ENCODE results near the gene ADGRL3.

DNA sequence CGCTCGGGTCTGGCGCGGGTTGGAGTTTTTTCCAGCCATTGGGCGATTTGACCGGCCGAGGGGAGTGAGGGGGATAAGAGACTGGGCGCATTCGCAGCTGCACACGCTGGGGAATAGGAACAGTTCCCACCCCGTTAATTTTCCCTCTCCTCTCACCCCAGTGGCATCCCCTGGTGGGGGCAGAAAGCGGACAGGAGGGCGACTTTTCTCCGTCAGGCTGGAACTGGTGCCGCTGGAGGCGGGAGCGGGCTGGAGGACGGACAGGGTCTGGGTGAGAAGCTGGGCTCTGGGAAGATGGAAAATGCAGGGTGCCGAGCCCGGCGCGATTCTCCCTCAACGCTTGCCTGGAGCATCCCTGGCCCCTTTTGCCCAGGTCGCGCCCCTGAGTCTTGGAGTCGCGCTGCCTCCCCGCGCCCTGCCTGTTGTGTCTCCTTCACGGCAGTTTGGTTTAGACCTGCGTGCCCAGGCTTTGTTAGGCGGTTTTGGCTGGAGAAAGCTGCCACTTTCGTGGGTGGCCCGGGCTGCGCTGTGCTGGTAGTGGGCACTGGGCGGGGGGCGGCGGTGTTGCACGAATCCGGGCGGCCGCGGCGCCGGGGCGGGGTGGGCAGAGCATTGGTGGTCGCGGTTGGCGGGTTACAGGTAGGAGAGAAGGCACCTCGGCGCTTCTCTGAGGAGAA, 2.0 kb downstream of the ADGRL3 start:
- TF ChIP-seq ZNF830 (tag by site-specific recombination; IDR thresholded peaks at IDR 0.05; ENCODE audit: low read depth) (no peak), ZNF837 (tag by site-specific recombination; IDR thresholded peaks at IDR 0.05) (no peak), ZNF223 (tag by site-specific recombination; IDR thresholded peaks at IDR 0.05) (no peak), ZNF302 (tag by site-specific recombination; IDR thresholded peaks at IDR 0.05; ENCODE audit: low read depth) (no peak)
- TF ChIP-seq, protein P1, sequence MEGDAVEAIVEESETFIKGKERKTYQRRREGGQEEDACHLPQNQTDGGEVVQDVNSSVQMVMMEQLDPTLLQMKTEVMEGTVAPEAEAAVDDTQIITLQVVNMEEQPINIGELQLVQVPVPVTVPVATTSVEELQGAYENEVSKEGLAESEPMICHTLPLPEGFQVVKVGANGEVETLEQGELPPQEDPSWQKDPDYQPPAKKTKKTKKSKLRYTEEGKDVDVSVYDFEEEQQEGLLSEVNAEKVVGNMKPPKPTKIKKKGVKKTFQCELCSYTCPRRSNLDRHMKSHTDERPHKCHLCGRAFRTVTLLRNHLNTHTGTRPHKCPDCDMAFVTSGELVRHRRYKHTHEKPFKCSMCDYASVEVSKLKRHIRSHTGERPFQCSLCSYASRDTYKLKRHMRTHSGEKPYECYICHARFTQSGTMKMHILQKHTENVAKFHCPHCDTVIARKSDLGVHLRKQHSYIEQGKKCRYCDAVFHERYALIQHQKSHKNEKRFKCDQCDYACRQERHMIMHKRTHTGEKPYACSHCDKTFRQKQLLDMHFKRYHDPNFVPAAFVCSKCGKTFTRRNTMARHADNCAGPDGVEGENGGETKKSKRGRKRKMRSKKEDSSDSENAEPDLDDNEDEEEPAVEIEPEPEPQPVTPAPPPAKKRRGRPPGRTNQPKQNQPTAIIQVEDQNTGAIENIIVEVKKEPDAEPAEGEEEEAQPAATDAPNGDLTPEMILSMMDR (tag by site-specific recombination; IDR thresholded peaks at IDR 0.05): 0 out of 2 replicates have a peak, but pooled peaks have one; percentile 33
- TF ChIP-seq, protein P2, sequence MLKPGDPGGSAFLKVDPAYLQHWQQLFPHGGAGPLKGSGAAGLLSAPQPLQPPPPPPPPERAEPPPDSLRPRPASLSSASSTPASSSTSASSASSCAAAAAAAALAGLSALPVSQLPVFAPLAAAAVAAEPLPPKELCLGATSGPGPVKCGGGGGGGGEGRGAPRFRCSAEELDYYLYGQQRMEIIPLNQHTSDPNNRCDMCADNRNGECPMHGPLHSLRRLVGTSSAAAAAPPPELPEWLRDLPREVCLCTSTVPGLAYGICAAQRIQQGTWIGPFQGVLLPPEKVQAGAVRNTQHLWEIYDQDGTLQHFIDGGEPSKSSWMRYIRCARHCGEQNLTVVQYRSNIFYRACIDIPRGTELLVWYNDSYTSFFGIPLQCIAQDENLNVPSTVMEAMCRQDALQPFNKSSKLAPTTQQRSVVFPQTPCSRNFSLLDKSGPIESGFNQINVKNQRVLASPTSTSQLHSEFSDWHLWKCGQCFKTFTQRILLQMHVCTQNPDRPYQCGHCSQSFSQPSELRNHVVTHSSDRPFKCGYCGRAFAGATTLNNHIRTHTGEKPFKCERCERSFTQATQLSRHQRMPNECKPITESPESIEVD (tag by site-specific recombination; IDR thresholded peaks at IDR 0.05): no peak
- TF ChIP-seq, protein P3, sequence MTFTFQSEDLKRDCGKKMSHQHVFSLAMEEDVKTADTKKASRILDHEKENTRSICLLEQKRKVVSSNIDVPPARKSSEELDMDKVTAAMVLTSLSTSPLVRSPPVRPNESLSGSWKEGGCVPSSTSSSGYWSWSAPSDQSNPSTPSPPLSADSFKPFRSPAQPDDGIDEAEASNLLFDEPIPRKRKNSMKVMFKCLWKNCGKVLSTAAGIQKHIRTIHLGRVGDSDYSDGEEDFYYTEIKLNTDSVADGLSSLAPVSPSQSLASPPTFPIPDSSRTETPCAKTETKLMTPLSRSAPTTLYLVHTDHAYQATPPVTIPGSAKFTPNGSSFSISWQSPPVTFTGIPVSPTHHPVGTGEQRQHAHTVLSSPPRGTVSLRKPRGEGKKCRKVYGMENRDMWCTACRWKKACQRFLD (tag by site-specific recombination; IDR thresholded peaks at IDR 0.05): no peak

Measured in HEK293 (cell line).